VCaP (cell line): ENCODE results near the gene VPS13D.

Experiments used
- H3K27ac ChIP-seq: fragments of 450-650 bp; 2 replicates; pipeline ENCODE4 v1.5.1; 2017
- TF ChIP-seq, protein P1 (sequence below): fragments of 450-650 bp; conservative IDR thresholded peaks from 2 replicates; pipeline ENCODE4 v1.5.1; 2017; ENCODE audit warnings: mild to moderate bottlenecking, moderate library complexity

Gene VPS13D

DNA sequence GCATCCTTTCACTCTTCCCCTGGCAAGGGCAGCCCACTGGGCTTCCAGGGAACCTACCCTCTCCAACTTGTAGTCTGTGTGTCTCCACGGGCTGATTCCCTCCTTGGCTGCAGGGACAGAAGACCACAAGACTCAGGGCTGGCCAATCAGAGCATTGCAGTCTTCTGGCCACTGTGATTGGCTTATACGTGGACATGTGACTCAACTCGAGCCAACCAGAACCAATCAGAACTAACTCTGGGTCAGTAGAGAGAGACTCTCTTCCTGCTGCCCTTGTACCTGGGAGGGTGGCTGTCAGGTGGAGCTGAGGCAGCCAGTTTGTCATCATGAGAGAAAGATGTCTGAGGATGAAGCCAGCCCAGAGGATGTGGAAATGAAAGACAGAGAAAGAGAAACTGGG is 324.1 kb downstream of the VPS13D start:
- no peak overlapping the region for H3K27ac ChIP-seq
- TF ChIP-seq, protein P1, sequence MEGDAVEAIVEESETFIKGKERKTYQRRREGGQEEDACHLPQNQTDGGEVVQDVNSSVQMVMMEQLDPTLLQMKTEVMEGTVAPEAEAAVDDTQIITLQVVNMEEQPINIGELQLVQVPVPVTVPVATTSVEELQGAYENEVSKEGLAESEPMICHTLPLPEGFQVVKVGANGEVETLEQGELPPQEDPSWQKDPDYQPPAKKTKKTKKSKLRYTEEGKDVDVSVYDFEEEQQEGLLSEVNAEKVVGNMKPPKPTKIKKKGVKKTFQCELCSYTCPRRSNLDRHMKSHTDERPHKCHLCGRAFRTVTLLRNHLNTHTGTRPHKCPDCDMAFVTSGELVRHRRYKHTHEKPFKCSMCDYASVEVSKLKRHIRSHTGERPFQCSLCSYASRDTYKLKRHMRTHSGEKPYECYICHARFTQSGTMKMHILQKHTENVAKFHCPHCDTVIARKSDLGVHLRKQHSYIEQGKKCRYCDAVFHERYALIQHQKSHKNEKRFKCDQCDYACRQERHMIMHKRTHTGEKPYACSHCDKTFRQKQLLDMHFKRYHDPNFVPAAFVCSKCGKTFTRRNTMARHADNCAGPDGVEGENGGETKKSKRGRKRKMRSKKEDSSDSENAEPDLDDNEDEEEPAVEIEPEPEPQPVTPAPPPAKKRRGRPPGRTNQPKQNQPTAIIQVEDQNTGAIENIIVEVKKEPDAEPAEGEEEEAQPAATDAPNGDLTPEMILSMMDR: no peak

DNA sequence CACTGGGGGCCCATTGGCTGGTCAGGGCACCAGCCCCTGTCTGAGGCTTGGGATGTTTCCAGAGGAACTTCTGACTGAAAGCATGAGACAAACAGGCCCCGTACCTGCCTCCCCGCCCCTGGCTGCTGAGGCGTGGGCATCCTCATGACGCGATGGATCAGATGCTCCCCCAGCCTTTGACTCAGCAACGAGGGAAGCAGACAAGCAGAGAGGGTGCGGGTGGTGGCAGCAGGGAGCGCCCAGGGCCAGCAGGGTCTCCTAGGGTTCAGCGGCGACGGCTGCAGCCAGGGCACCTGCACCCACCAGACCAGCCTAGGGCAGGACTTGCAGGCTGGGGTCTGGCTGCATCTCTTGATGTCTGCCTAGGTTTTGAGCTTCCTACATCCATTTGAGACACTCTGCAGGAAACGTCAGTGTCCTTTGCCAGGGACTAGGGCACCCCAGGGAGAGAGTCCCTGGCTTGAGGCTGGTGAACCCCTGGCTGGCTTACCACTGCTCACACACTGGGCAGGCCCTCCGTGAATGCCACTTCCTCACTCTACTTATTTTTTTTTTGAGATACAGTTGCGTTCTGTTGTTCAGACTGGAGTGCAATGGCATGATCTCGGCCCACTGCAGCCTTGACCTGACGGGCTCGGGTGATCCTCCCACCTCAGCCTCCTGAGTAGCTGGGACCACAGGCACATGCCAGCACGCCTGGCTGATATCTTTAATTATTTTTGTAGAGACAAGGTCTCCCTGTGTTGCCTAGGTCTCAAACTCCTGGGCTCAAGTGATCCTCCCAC is 324.9 kb downstream of the VPS13D start:
- no peak overlapping the region for H3K27ac ChIP-seq
- TF ChIP-seq, protein P1: no peak

DNA sequence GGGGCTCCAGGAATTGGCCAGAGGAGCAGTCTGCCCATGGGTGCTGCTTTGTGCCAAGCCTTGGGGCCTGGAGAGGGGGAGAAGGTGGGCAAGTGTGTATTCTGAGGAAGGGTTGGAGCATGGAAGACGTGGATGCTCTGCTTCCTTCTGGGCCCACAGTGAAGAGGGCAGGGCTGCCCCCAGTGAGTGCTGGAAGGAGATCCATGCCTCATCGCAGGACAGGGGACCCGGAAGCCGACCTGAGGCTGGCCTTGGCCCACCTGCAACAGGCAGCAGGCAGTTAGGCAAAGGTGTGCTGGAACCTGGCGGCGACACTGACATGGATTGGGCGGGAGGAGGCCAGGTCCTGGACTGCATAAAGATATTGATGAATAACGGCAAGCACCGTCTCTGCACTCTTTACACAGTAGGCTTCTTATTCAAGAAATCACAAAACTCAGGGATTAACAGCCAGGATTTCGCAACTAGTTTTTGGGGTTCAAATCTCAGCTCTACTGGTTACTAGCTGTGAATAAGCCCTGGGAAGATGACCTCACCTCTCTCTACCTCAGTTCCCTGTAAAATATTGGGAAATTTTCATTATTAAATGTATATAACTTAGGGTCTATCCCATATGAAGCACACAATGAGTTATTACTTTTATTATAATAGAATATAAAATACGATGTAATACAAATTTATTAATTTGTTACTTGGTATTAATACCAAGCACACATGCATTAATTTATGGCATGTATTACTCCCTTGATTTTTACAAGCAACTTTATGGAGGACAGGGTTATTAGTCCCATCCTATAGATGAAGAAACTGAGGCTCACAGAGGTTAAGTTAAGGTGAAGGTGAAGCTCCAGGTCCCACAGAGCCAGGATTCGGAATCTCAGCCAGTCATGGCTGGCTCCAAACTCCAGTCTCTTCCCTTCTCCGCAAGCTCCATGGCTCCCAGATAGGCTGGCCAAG is 325.9 kb downstream of the VPS13D start:
- TF ChIP-seq, protein P1: no peak
- no peak overlapping the region for H3K27ac ChIP-seq

DNA sequence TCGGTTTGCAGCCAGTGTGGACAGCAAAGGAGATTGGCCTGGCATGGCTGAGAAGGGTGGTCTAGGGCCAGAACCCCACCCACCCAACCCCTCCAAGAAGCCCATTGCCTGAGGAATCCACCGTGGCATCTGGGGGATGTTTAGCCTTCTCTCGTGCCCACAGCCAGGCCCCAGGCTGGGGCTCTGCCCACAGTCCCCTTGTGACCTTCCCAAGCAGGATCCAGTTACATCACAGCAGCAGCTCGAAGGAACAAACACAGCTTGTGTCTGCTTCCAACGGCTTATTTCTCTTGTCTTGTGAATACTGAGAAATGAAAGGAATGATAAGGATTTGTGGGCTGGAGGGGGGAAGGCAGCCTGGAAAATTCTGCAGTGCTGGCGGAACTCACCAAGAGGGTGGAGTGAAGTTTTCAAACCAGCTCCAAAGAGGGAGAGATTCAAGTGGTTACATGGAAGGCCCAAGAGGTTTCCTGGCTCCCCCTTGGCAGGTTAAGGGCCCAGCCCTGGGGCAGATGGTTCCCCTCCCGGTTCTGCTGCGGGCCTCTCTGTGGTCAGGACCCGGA is 326.6 kb downstream of the VPS13D start:
- no peak overlapping the region for H3K27ac ChIP-seq
- TF ChIP-seq, protein P1: no peak

DNA sequence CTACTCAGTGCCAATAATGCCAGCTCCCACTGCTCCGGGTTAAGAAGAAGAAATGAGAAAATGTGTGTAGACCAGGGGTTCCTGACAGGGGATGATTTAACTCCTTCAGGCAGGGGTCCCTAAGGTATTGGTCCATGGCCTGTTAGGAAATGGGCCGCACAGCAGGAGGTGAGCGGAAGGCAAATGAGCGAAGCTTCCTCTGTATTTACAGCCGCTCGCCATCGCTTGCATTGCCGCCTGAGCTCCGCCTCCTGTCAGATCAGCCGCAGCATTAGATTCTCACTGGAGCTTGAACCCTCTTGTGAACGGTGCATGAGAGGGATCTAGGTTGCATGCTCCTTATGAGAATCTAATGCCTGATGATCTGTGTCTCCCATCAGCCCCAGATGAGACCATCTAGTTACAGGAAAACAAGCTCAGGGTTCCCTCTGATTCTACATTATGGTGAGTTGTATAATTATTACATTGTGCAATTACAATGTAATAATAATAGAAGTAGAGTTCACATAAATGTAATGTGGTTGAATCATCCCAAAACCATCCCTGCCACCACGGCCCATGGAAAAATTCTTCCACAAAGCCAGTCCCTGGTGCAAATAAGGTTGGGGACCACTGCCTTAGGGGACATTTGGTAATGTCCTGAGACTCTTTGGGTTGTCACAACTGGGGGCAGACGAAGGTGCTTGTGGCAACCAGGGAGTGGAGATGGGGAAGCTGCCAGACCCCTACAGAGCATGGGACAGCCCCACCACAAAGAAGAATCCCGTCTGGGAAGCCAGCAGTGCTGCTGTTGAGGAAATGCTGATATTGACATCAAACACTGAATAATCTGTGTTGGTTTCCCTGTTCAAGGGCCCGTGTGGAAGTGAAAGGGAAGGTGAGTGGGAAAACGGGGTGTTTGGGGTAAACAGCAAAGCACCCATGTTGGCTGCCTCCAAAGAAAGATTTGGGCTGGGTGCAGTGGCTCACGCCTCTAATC is 327.4 kb downstream of the VPS13D start:
- TF ChIP-seq, protein P1: no peak
- H3K27ac ChIP-seq: no peak overlapping the region

DNA sequence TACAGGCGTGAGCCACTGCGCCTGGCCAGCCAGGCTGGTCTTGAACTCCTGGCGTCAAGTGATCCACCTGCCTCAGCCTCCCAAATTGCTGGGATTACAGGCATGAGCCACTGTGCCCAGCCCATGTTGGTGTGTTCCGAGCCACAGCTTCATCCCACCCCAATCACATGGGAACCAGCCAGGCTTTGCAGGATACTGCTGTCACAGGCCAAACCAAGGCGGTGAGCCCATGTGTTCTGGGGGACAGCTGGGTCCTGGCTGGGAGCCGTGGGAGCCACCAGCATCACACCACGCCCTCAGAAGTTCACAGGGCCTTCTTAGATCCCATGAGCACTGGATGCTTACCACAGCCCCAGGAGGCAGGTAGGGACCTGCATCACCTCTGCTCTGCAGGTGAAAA is 331.3 kb downstream of the VPS13D start:
- no peak overlapping the region for H3K27ac ChIP-seq
- TF ChIP-seq, protein P1: no peak
